ENCODE results near the gene CDC14A.

Gene CDC14A

DNA sequence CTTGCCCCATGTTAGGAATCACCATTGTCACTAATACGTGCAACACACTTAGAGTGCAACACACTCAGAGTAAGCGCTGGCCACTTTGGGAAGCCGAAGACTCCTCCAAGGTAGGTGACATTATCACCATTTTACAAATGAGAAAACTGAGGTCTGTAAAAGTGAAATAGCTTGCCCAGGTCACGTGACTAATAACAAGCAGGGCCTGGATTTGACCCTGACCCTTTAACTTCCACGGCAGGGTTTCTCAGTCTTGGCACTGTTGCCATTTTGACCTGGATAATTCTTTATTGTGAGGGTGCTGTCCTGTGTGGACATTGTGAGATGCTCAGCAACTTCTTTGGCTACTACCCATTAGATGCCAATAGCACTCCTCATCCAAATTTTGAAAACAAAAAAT lies 177.8 kb downstream of the CDC14A start:
- Histone ChIP-seq H3K4me3 (ENCODE audit: low read length) (no peak overlapping the region), H3K27me3 (ENCODE audit: insufficient read depth, low read length) (peaks cover 4% of the 10 kb centered on the region), H3K36me3 (ENCODE audit: insufficient read depth, low read depth, low read length) (no peaks in the 10 kb centered on the region), H3K9me3 (ENCODE audit: insufficient read depth, low read depth, low read length) (no peaks in the 10 kb centered on the region), H3K27ac (ENCODE audit: low read length) (no peak overlapping the region), H3K4me1 (ENCODE audit: insufficient read depth, low read length) (no peaks in the 10 kb centered on the region), H3K9ac (ENCODE audit: low read depth, low read length) (no peak overlapping the region)

DNA sequence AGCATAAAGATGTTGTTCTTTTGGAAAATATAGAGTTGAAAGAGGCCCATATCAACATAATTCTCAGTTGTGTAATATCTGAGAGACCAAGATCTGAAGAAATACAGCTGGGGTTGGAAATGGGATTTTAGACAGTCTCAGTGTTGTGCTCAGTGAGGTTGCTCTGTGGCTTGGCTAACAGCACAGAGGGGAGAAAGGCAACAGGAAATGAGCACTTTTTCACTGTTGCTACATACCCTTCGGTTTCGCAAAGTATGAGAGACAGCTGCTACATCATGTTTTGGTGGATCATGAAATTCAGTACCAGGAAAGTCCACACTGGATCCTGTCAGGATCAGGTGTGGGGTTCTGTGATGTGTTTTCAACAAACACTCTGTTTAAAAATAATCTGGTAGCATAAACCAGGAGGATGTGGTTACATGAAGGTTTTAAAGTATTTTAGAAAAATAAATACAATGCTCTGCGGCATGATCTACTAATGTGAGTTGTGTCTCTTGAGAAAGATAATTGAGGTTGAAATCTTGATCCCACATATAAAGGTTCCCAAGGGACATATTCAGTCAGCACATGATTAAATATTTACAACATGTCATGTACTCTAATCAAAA lies 178.7 kb downstream of the CDC14A start:
- Histone ChIP-seq H3K36me3 (ENCODE audit: insufficient read depth, low read depth, low read length) (no peaks in the 10 kb centered on the region), H3K9me3 (ENCODE audit: insufficient read depth, low read depth, low read length) (no peaks in the 10 kb centered on the region), H3K4me1 (ENCODE audit: insufficient read depth, low read length) (no peaks in the 10 kb centered on the region; the same call in 1 of the 2 replicates), H3K27me3 (ENCODE audit: insufficient read depth, low read length) (peaks cover 12% of the 10 kb centered on the region), H3K9ac (ENCODE audit: low read depth, low read length) (no peak overlapping the region), H3K4me3 (ENCODE audit: low read length) (no peak overlapping the region), H3K27ac (ENCODE audit: low read length) (no peak overlapping the region)

DNA sequence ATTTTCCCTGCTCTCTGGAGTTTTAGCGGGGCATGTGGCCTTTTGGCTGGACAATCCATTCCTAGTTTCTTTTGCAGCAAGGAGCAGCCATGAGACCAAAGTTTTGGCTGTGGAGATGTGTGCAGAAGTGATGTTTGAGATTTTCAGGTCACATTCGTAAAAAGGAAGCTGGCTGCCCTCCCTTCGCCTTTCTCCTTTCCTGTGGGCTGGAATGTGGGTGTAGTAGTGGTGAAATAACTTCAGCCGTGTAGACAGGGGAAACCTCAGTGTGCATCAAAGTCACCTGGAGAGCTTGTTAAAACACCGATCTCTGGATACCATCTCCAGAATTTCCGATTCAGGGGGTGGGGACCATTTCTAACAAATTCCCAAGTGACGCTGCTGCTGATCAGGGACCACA lies 180.3 kb downstream of the CDC14A start:
- Histone ChIP-seq H3K9ac (ENCODE audit: low read depth, low read length) (no peak overlapping the region), H3K27me3 (ENCODE audit: insufficient read depth, low read length) (peaks cover 29% of the 10 kb centered on the region), H3K27ac (ENCODE audit: low read length) (no peak overlapping the region), H3K36me3 (ENCODE audit: insufficient read depth, low read depth, low read length) (no peaks in the 10 kb centered on the region), H3K4me1 (ENCODE audit: insufficient read depth, low read length) (no peaks in the 10 kb centered on the region; the same call in 1 of the 2 replicates), H3K9me3 (ENCODE audit: insufficient read depth, low read depth, low read length) (no peaks in the 10 kb centered on the region), H3K4me3 (ENCODE audit: low read length) (no peak overlapping the region)

DNA sequence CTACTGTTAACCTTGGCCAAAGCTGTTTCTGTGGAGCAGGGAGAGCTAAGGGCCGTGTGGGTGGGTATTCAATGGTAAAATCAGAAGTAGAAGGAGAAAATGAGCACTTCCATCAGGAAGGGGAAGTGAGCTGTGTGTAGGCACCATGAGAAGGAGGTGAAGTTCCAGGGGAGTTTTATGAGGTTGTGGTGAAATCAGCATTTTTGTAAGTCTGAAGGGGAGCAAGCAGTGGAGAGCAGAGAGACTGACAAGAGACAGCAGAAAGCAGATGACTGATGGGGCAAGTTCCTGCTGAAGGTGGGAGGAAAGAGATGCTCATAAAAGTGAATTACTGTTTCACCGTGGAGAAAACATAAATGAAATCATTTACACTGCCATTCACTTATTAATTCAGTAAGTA lies 183.0 kb downstream of the CDC14A start:
- H3K27me3 ChIP-seq (ENCODE audit: insufficient read depth, low read length), result peaks cover 55% of the 10 kb centered on the region
- no peaks in the 10 kb centered on the region; the same call in 1 of the 2 replicates for H3K4me1 ChIP-seq (ENCODE audit: insufficient read depth, low read length)
- H3K36me3 ChIP-seq (ENCODE audit: insufficient read depth, low read depth, low read length), result no peaks in the 10 kb centered on the region
- H3K4me3 ChIP-seq (ENCODE audit: low read length), result no peak overlapping the region
- H3K9me3 ChIP-seq (ENCODE audit: insufficient read depth, low read depth, low read length), result no peaks in the 10 kb centered on the region
- no peak overlapping the region for H3K9ac ChIP-seq (ENCODE audit: low read depth, low read length)
- no peak overlapping the region for H3K27ac ChIP-seq (ENCODE audit: low read length)

DNA sequence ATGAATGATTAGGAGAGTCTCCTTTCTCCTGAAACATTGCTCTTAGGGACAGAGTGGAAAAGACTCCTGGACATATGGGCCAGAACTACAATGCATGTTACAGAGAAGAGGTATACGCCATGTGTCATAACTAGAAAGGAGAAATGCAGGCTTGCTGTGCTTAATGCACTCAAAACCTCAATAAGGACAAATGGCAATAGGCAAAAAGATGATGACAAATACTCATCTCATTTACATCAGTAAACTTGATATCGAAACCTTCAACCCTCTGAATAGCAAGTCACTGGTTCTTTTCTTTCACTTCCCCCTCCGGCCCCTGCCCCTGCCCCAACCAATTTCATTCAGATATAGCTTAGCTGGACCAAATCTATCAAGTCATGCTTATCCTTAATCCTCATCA lies 183.7 kb downstream of the CDC14A start:
- Histone ChIP-seq H3K27me3 (ENCODE audit: insufficient read depth, low read length) (peaks cover 63% of the 10 kb centered on the region), H3K36me3 (ENCODE audit: insufficient read depth, low read depth, low read length) (no peaks in the 10 kb centered on the region), H3K9me3 (ENCODE audit: insufficient read depth, low read depth, low read length) (no peaks in the 10 kb centered on the region), H3K27ac (ENCODE audit: low read length) (no peak overlapping the region), H3K4me1 (ENCODE audit: insufficient read depth, low read length) (no peaks in the 10 kb centered on the region; the same call in 1 of the 2 replicates), H3K9ac (ENCODE audit: low read depth, low read length) (no peak overlapping the region), H3K4me3 (ENCODE audit: low read length) (no peak overlapping the region)

DNA sequence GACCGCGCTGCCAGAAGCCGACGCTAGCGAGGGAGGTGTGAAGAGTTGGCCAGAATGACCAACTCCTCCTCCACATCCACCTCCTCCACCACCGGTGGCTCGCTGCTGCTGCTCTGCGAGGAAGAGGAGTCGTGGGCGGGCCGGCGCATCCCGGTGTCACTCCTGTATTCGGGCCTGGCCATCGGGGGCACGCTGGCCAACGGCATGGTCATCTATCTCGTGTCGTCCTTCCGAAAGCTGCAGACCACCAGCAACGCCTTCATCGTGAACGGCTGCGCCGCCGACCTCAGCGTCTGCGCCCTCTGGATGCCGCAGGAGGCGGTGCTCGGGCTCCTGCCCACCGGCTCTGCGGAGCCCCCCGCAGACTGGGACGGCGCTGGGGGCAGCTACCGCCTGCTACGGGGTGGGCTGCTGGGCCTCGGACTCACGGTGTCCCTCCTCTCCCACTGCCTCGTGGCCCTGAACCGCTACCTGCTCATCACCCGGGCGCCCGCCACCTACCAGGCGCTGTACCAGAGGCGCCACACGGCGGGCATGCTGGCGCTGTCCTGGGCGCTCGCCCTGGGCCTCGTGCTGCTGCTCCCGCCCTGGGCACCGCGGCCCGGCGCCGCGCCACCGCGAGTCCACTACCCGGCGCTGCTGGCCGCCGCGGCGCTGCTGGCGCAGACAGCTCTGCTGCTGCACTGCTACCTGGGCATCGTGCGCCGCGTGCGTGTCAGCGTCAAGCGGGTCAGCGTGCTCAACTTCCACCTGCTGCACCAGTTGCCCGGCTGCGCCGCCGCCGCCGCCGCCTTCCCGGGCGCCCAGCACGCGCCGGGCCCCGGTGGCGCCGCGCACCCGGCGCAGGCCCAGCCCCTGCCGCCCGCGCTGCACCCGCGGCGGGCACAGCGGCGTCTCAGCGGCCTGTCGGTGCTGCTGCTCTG lies 186.9 kb downstream of the CDC14A start:
- Histone ChIP-seq H3K9ac (ENCODE audit: low read depth, low read length) (no peak overlapping the region), H3K27me3 (ENCODE audit: insufficient read depth, low read length) (peaks cover 74% of the 10 kb centered on the region), H3K36me3 (ENCODE audit: insufficient read depth, low read depth, low read length) (no peaks in the 10 kb centered on the region), H3K9me3 (ENCODE audit: insufficient read depth, low read depth, low read length) (no peaks in the 10 kb centered on the region), H3K27ac (ENCODE audit: low read length) (no peak overlapping the region), H3K4me3 (ENCODE audit: low read length) (peak overlapping the region; percentile 54; the same call in 1 of the 2 replicates), H3K4me1 (ENCODE audit: insufficient read depth, low read length) (no peaks in the 10 kb centered on the region; the same call in 1 of the 2 replicates)

DNA sequence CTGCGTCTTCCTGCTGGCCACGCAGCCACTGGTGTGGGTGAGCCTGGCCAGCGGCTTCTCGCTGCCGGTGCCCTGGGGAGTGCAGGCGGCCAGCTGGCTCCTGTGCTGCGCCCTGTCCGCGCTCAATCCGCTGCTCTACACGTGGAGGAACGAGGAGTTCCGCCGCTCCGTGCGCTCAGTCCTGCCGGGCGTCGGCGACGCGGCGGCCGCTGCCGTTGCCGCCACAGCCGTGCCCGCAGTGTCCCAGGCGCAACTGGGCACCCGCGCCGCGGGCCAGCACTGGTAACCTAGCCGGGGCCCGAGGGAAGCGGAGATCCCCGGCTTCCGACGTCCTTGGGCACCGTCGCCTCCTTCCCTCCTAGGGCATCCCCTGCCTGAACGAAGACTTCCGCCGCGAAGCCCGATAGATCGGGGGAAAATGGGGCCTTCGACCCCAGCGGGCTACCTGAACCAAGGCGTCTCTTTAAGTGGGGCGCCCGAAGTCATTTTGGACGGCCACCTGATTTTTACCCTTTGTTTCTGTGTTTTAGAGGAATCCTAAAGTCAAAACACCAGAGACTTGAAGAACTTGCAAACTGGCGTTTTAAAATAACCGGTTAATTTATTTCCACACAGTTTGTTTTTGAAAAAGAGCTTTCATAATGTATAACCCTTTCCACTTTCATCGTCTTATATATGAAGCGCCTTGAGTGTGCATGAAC lies 187.7 kb downstream of the CDC14A start:
- H3K27ac ChIP-seq (ENCODE audit: low read length), result no peak overlapping the region
- H3K36me3 ChIP-seq (ENCODE audit: insufficient read depth, low read depth, low read length), result no peaks in the 10 kb centered on the region
- no peaks in the 10 kb centered on the region; the same call in 1 of the 2 replicates for H3K4me1 ChIP-seq (ENCODE audit: insufficient read depth, low read length)
- no peaks in the 10 kb centered on the region for H3K9me3 ChIP-seq (ENCODE audit: insufficient read depth, low read depth, low read length)
- peak overlapping the region; percentile 54; the same call in 1 of the 2 replicates for H3K4me3 ChIP-seq (ENCODE audit: low read length)
- peaks cover 72% of the 10 kb centered on the region for H3K27me3 ChIP-seq (ENCODE audit: insufficient read depth, low read length)
- H3K9ac ChIP-seq (ENCODE audit: low read depth, low read length), result no peak overlapping the region

DNA sequence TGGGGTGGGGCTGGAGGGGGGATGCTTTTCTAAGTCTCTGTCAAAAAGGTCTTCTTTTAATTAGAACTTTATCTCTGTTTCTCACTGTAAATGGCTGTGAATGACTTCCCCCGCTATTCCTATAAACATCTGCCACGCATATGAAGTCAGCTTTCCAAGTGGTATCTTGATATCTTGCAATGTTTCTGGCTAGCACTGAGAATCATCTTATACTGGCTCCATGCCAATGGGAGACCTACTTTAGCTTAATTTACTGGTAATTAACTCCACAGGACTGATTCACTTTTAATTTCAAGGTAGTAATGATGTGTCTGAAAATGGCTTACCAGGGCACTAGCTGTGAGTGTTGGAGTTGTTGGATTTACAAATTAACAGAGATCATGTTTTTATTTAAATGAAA lies 190.0 kb downstream of the CDC14A start:
- Histone ChIP-seq H3K9ac (ENCODE audit: low read depth, low read length) (no peak overlapping the region), H3K27me3 (ENCODE audit: insufficient read depth, low read length) (peaks cover 49% of the 10 kb centered on the region), H3K9me3 (ENCODE audit: insufficient read depth, low read depth, low read length) (no peaks in the 10 kb centered on the region), H3K36me3 (ENCODE audit: insufficient read depth, low read depth, low read length) (no peaks in the 10 kb centered on the region), H3K27ac (ENCODE audit: low read length) (no peak overlapping the region), H3K4me1 (ENCODE audit: insufficient read depth, low read length) (no peaks in the 10 kb centered on the region), H3K4me3 (ENCODE audit: low read length) (no peak overlapping the region)

DNA sequence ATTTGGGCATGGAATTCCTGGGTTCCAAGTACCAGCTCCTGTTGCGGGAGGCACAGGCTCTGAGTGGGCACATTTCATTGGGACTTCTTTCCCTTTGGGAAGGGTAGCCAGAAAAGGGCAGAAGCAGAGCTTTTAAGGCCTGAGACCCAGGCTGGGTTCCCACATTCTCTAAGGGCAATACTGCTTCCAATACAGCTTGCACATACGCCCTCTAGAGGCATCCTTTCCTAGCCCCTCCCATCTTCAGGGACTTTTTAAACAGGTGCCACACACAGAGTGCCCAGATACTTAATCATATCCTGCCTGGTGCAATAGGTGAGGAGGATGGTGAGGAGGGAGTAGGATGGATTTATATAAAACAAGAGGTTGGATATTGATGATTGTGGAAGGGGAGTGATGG lies 191.3 kb downstream of the CDC14A start:
- no peak overlapping the region for H3K27ac ChIP-seq (ENCODE audit: low read length)
- H3K9ac ChIP-seq (ENCODE audit: low read depth, low read length), result no peak overlapping the region
- H3K9me3 ChIP-seq (ENCODE audit: insufficient read depth, low read depth, low read length), result no peaks in the 10 kb centered on the region
- peaks cover 35% of the 10 kb centered on the region for H3K27me3 ChIP-seq (ENCODE audit: insufficient read depth, low read length)
- no peak overlapping the region for H3K4me3 ChIP-seq (ENCODE audit: low read length)
- H3K36me3 ChIP-seq (ENCODE audit: insufficient read depth, low read depth, low read length), result no peaks in the 10 kb centered on the region
- H3K4me1 ChIP-seq (ENCODE audit: insufficient read depth, low read length), result no peaks in the 10 kb centered on the region

DNA sequence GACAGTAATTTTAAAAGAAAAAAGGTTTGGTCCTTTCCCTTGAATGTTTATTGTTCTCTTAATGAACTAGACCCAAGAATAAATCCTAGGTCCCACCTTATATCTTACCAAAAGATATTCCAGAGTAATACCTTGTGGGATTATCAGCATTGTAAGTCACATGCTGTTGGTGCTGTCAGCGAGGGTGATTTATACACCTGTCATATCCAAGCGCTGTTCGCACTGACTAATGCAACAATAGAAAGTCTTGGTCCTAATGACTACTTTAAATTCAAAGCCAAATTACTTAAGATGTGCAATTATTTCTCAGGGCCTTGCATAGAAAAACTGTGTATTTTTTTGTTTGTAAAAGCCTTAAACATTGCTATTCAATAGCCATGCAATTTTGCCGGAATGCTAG lies 192.5 kb downstream of the CDC14A start:
- H3K9me3 ChIP-seq (ENCODE audit: insufficient read depth, low read depth, low read length), result no peaks in the 10 kb centered on the region
- no peak overlapping the region for H3K9ac ChIP-seq (ENCODE audit: low read depth, low read length)
- no peak overlapping the region for H3K27ac ChIP-seq (ENCODE audit: low read length)
- no peak overlapping the region for H3K4me3 ChIP-seq (ENCODE audit: low read length)
- H3K36me3 ChIP-seq (ENCODE audit: insufficient read depth, low read depth, low read length), result no peaks in the 10 kb centered on the region
- no peaks in the 10 kb centered on the region for H3K4me1 ChIP-seq (ENCODE audit: insufficient read depth, low read length)
- peaks cover 24% of the 10 kb centered on the region for H3K27me3 ChIP-seq (ENCODE audit: insufficient read depth, low read length)

DNA sequence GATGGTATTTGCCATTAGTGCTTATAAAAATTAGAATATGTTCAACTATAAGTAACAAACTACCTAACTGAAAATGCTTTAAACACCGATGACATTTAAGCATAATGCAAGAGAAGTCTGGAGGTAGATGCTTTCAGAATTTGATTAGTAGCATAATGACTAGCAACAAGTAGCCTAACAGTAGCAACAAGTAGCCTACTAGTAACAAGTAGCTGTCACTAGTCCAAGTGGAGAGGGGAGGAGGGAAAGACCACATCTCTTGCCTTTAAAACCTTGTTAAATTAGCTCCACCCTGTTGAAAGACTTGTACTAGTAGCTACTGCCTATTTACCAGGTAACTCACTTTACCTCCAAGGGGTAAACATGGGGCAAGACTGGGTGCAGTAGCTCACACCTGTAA lies 193.5 kb downstream of the CDC14A start:
- no peaks in the 10 kb centered on the region for H3K9me3 ChIP-seq (ENCODE audit: insufficient read depth, low read depth, low read length)
- no peak overlapping the region for H3K4me3 ChIP-seq (ENCODE audit: low read length)

More for the DNA sequence above, 193.5 kb downstream of the CDC14A start:
- no peak overlapping the region for H3K27ac ChIP-seq (ENCODE audit: low read length)
- no peaks in the 10 kb centered on the region for H3K36me3 ChIP-seq (ENCODE audit: insufficient read depth, low read depth, low read length)
- H3K27me3 ChIP-seq (ENCODE audit: insufficient read depth, low read length), result peaks cover 13% of the 10 kb centered on the region
- H3K9ac ChIP-seq (ENCODE audit: low read depth, low read length), result no peak overlapping the region
- H3K4me1 ChIP-seq (ENCODE audit: insufficient read depth, low read length), result no peaks in the 10 kb centered on the region

All from iPS-20b (cell line).